Gastroesophageal sphincter (tissue), 3 donors: Measurements from ENCODE around the gene COQ9.

Experiments used
- CTCF ChIP-seq, 4 experiments: fragments of 200-600 bp in 2 of 4; fragments of 450-650 bp in 2 of 4; sonication (generic) in 1 of 4; IDR thresholded peaks; one replicate each; pipeline ENCODE4 v1.5.1; 2017 to 2019; ENCODE audit warnings: antibody characterized with exemption in 4 of 4, mild to moderate bottlenecking in 2 of 4, moderate library complexity in 2 of 4
- POLR2A ChIP-seq, 2 donors: fragments of 450-650 bp; IDR thresholded peaks; one replicate each; pipeline ENCODE4 v1.6.1; 2017; ENCODE audit warnings: antibody characterized with exemption in 2 of 2, mild to moderate bottlenecking in 2 of 2, moderate library complexity in 1 of 2

GRCh38 chr16:57426356-57426755 lies 20.9 kb upstream of the COQ9 start:
- no peak for TF ChIP-seq POLR2A (IDR thresholded peaks at IDR 0.05)
- no peak for TF ChIP-seq CTCF (IDR thresholded peaks at IDR 0.05)
